H9 (cell line): Measurements from ENCODE around the gene TM9SF1. TPM values are rescaled to one million over a fixed set of nuclear protein-coding genes. Genes with fewer than 3 reads are reported as not detected.
"Not testable (repeated sequence)": the region's sequence is repeated elsewhere in the genome, so short reads cannot be mapped to it uniquely, and the experiment has no call there.

Experiments used
- DNase-seq: peaks from one replicate; pipeline ENCODE4 v3.0.0-alpha.2; 2017
- H2AFZ ChIP-seq: one replicate; pipeline ENCODE4 v1.6.1; 2013; ENCODE audit warnings: mild to moderate bottlenecking, low read length, control low read depth, moderate library complexity
- H2AK5ac ChIP-seq: 2 replicates; pipeline ENCODE4 v1.6.1; 2013; ENCODE audit warnings: low read length, control low read depth, mixed read lengths; ENCODE audit not compliant: insufficient read length
- H2BK120ac ChIP-seq: one replicate; pipeline ENCODE4 v1.6.1; 2013; ENCODE audit warnings: low read depth, mild to moderate bottlenecking, low read length, control low read depth, inconsistent platforms; ENCODE audit not compliant: poor library complexity, severe bottlenecking
- H2BK12ac ChIP-seq: 2 replicates; pipeline ENCODE4 v1.6.1; 2013; ENCODE audit warnings: low read length, control low read depth, mixed read lengths, low read depth; ENCODE audit not compliant: insufficient read length
- H2BK15ac ChIP-seq: 2 replicates; pipeline ENCODE4 v1.6.1; 2013; ENCODE audit warnings: low read depth, low read length, control low read depth
- H2BK20ac ChIP-seq: one replicate; pipeline ENCODE4 v1.6.1; 2013; ENCODE audit warnings: low read depth, mild to moderate bottlenecking, low read length, control low read depth, inconsistent platforms; ENCODE audit not compliant: poor library complexity, severe bottlenecking
- H2BK5ac ChIP-seq: 2 replicates; pipeline ENCODE4 v1.6.1; 2013; ENCODE audit warnings: low read length, control low read depth, mixed read lengths; ENCODE audit not compliant: insufficient read length
- H3K14ac ChIP-seq: 2 replicates; pipeline ENCODE4 v1.6.1; 2013; ENCODE audit warnings: low read length, control low read depth; ENCODE audit not compliant: insufficient read depth
- H3K18ac ChIP-seq: 2 replicates; pipeline ENCODE4 v1.6.1; 2013; ENCODE audit warnings: low read depth, mild to moderate bottlenecking, mixed read lengths, low read length, control low read depth; ENCODE audit not compliant: insufficient read length
- H3K23ac ChIP-seq: 2 replicates; pipeline ENCODE4 v1.6.1; 2013; ENCODE audit warnings: low read length, control low read depth, mixed read lengths, low read depth; ENCODE audit not compliant: insufficient read length
- H3K23me2 ChIP-seq: 2 replicates; pipeline ENCODE4 v1.6.1; 2013; ENCODE audit warnings: low read depth, mild to moderate bottlenecking, mixed read lengths, low read length, control low read depth; ENCODE audit not compliant: insufficient read length, poor library complexity, severe bottlenecking
- H3K27ac ChIP-seq: 2 replicates; pipeline ENCODE4 v1.5.1; 2013; ENCODE audit warnings: low read length, control low read depth, mixed read lengths, low read depth; ENCODE audit not compliant: insufficient read length
- H3K27me3 ChIP-seq: 2 replicates; pipeline ENCODE4 v1.6.1; 2013; ENCODE audit warnings: low read length, control low read depth, inconsistent platforms; ENCODE audit not compliant: insufficient read depth
- H3K4ac ChIP-seq: 2 replicates; pipeline ENCODE4 v1.6.1; 2013; ENCODE audit warnings: low read depth, mild to moderate bottlenecking, control low read depth, inconsistent platforms, low read length, moderate library complexity
- H3K4me1 ChIP-seq: 2 replicates; pipeline ENCODE4 v1.6.1; 2013; ENCODE audit warnings: low read length, control low read depth, inconsistent platforms; ENCODE audit not compliant: insufficient read depth
- H3K4me2 ChIP-seq: 2 replicates; pipeline ENCODE4 v1.6.1; 2013; ENCODE audit warnings: low read length, control low read depth, mixed read lengths; ENCODE audit not compliant: insufficient read length, insufficient read depth
- H3K56ac ChIP-seq: 2 replicates; pipeline ENCODE4 v1.6.1; 2013; ENCODE audit warnings: low read depth, mild to moderate bottlenecking, mixed read lengths, low read length, control low read depth; ENCODE audit not compliant: insufficient read length
- H3K79me1 ChIP-seq: 2 replicates; pipeline ENCODE4 v1.6.1; 2013; ENCODE audit warnings: low read depth, mild to moderate bottlenecking, moderate library complexity, low read length, control low read depth, inconsistent platforms; ENCODE audit not compliant: insufficient read depth, poor library complexity, severe bottlenecking
- H3K79me2 ChIP-seq: 2 replicates; pipeline ENCODE4 v1.6.1; 2013; ENCODE audit warnings: low read length, control low read depth, inconsistent platforms; ENCODE audit not compliant: insufficient read depth
- H3K9ac ChIP-seq: 2 replicates; pipeline ENCODE4 v1.6.1; 2013; ENCODE audit warnings: low read length, control low read depth, mixed read lengths; ENCODE audit not compliant: insufficient read length; ENCODE audit errors: extremely low read depth
- H3K9me3 ChIP-seq: one replicate; pipeline ENCODE4 v1.6.1; 2013; ENCODE audit warnings: low read depth, low read length, inconsistent platforms; ENCODE audit not compliant: control insufficient read depth
- H3T11ph ChIP-seq: one replicate; pipeline ENCODE4 v1.6.1; 2013; ENCODE audit warnings: mild to moderate bottlenecking, low read length, control low read depth, inconsistent platforms
- H4K20me1 ChIP-seq: one replicate; pipeline ENCODE4 v1.6.1; 2013; ENCODE audit not compliant: control insufficient read depth, insufficient read length, insufficient read depth
- H4K5ac ChIP-seq: 2 replicates; pipeline ENCODE4 v1.6.1; 2013; ENCODE audit warnings: low read depth, mild to moderate bottlenecking, mixed read lengths, low read length, control low read depth; ENCODE audit not compliant: insufficient read length
- H4K8ac ChIP-seq: replicated peaks from 2 replicates; pipeline ENCODE4 v1.6.1; 2013; ENCODE audit warnings: low read length, control low read depth, mixed read lengths, low read depth; ENCODE audit not compliant: insufficient read length
- H4K91ac ChIP-seq: 2 replicates; pipeline ENCODE4 v1.6.1; 2013; ENCODE audit warnings: low read depth, mild to moderate bottlenecking, moderate library complexity, mixed read lengths, low read length, control low read depth; ENCODE audit not compliant: insufficient read length
- H3K27ac Mint-ChIP-seq, 3 experiments: 2 replicates in 2 of 3; 3 replicates in 1 of 3; pipeline ENCODE4 v1.8.0; 2020 to 2021; ENCODE audit warnings: mixed read lengths in 3 of 3, mild to moderate bottlenecking in 1 of 3, moderate library complexity in 1 of 3
- H3K27me3 Mint-ChIP-seq: 2 replicates; pipeline ENCODE4 v1.8.0; 2021; ENCODE audit warnings: low read depth, mild to moderate bottlenecking, moderate library complexity, mixed read lengths
- H3K36me3 Mint-ChIP-seq, 3 experiments: 2 replicates in 2 of 3; 3 replicates in 1 of 3; pipeline ENCODE4 v1.8.0; 2020 to 2021; ENCODE audit warnings: low read depth in 3 of 3, mixed read lengths in 3 of 3; ENCODE audit not compliant: insufficient read depth in 1 of 3
- H3K4me1 Mint-ChIP-seq, 2 experiments: 2 replicates each; pipeline ENCODE4 v1.8.0; 2020; ENCODE audit warnings: mixed read lengths in 2 of 2
- H3K4me3 Mint-ChIP-seq, 2 experiments: 2 replicates in 1 of 2; 3 replicates in 1 of 2; pipeline ENCODE4 v1.8.0; 2020 to 2021; ENCODE audit warnings: mild to moderate bottlenecking in 2 of 2, mixed read lengths in 2 of 2, moderate library complexity in 1 of 2
- H3K9me3 Mint-ChIP-seq, 2 experiments: 2 replicates in 1 of 2; 3 replicates in 1 of 2; pipeline ENCODE4 v1.8.0; 2020; ENCODE audit warnings: mild to moderate bottlenecking in 2 of 2, mixed read lengths in 2 of 2, moderate library complexity in 1 of 2
- WGBS: extraction: QIAGEN DNeasy Blood & Tissue Kit; methylation state at CpG from one replicate; pipeline ENCODE4 v1.1.7; 2013; ENCODE audit warnings: missing lambda C conversion rate, low lambda C conversion rate, mixed read lengths; ENCODE audit not compliant: insufficient read length; ENCODE audit errors: extremely low coverage; 5-methylcytosine and 5-hydroxymethylcytosine counted together
- total RNA-seq: library from RNA; stranded (reverse); gene quantifications from 2 replicates; pipeline ENCODE4 v1.2.1, GENCODE V29; 2021
- TF ChIP-seq, protein P1 (sequence below): fragments of 200-600 bp; sonication (generic); conservative IDR thresholded peaks from 3 replicates; pipeline ENCODE4 v1.8.0; 2021; ENCODE audit warnings: antibody characterized with exemption, mild to moderate bottlenecking

The TM9SF1 gene
- total RNA-seq, 1 experiment from 2014 or later, result 31.6 TPM

DNA sequence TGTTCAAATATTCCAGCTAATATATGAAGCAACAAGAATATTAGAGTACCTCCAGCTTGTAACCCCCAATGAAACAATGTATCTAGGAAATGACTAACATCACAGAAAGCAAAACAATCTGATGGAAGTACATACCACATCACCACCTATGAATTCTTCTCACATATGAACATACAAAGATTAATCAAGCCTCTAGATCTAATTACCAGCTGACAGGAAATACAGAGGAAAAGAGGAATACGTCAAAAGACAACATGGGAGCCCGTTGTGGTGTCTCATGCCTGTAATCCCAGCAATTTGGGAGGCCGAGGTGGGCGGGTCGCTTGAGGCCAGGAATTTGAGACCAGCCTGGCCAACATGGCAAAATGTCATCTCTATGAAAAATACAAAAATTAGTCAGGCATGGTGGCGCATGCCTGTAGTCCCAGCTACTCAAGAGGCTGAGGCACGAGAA lies 29.4 kb upstream of the TM9SF1 start:
- Histone ChIP-seq H2BK12ac (no peak overlapping the region), H3K27ac (no peak overlapping the region)
- WGBS, result no CpG with 5 or more reads among the region's 7 CpGs

DNA sequence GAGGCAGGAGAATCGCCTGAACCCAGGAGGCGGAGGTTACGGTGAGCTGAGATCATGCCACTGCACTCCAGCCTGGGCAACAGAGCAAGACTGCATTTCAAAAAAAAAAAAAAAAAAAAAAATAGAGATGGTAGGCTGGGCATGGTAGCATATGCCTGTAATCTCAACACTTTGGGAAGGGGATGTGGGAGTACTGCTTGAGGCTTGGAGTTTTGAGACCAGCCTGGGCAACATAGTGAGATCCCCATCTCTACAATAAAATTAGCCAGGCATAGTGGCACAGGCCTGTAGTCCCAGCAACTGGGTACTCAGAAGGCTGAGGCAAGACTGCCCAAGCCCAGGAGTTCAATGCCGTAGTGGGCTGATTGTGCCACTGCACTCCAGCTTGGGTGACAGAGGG lies 27.7 kb upstream of the TM9SF1 start:
- H4K8ac ChIP-seq, DNase-seq, H3K9me3 ChIP-seq, H3K4ac ChIP-seq, H2AFZ ChIP-seq, H3K9me3 Mint-ChIP-seq, H2AK5ac ChIP-seq, H4K91ac ChIP-seq, H3K14ac ChIP-seq, H3K4me1 Mint-ChIP-seq, H2BK15ac ChIP-seq, H2BK12ac ChIP-seq, H3K27me3 Mint-ChIP-seq, H3T11ph ChIP-seq, H2BK20ac ChIP-seq, H3K18ac ChIP-seq, H3K56ac ChIP-seq, H3K4me3 Mint-ChIP-seq, H3K79me2 ChIP-seq, H3K9ac ChIP-seq, H3K23me2 ChIP-seq, H3K27me3 ChIP-seq, H3K4me1 ChIP-seq, H4K5ac ChIP-seq, H3K23ac ChIP-seq, H4K20me1 ChIP-seq, H3K27ac Mint-ChIP-seq, H3K27ac ChIP-seq, H2BK5ac ChIP-seq, H2BK120ac ChIP-seq, H3K4me2 ChIP-seq: not testable (repeated sequence)
- no CpG with 5 or more reads among the region's 4 CpGs for WGBS
- H3K36me3 Mint-ChIP-seq, result peaks cover 5 to 19% (median 13%) of the 10 kb centered on the region in 3 experiments; a peak in 5 of 7 replicates
- H3K79me1 ChIP-seq, result peaks cover 11% of the 10 kb centered on the region

More for the DNA sequence above, 29.4 kb upstream of the TM9SF1 start:
- Histone ChIP-seq H3K18ac (no peak overlapping the region), H2BK15ac (no peak overlapping the region), H2BK120ac (no peak overlapping the region), H3K4ac (no peak overlapping the region), H3K9me3 (no peaks in the 10 kb centered on the region), H3K23me2 (no peaks in the 10 kb centered on the region), H3K4me1 (no peaks in the 10 kb centered on the region), H3K14ac (no peak overlapping the region), H3K79me2 (peaks cover 5% of the 10 kb centered on the region; the same call in 1 of the 2 replicates), H3K4me2 (no peak overlapping the region), H4K5ac (no peak overlapping the region), H3K79me1 (peaks cover 15% of the 10 kb centered on the region), H2BK20ac (no peak overlapping the region), H2BK5ac (no peak overlapping the region), H3K56ac (no peak overlapping the region), H3K27me3 (no peaks in the 10 kb centered on the region), H3T11ph (no peak overlapping the region), H4K91ac (no peak overlapping the region), H4K20me1 (no peaks in the 10 kb centered on the region), H2AK5ac (no peak overlapping the region), H4K8ac (no peak overlapping the region), H2AFZ (no peak overlapping the region), H3K23ac (no peak overlapping the region), H3K9ac (no peak overlapping the region)
- no peak overlapping the region for H3K4me3 Mint-ChIP-seq
- no peaks in the 10 kb centered on the region for H3K4me1 Mint-ChIP-seq
- H3K27me3 Mint-ChIP-seq, result no peaks in the 10 kb centered on the region
- peaks cover 7 to 24% (median 18%) of the 10 kb centered on the region in 3 experiments; a peak in 6 of 7 replicates for H3K36me3 Mint-ChIP-seq
- peak overlapping the region in 1 of 3 experiments; percentile 65; a peak in 3 of 7 replicates for H3K27ac Mint-ChIP-seq
- TF ChIP-seq, protein P1, sequence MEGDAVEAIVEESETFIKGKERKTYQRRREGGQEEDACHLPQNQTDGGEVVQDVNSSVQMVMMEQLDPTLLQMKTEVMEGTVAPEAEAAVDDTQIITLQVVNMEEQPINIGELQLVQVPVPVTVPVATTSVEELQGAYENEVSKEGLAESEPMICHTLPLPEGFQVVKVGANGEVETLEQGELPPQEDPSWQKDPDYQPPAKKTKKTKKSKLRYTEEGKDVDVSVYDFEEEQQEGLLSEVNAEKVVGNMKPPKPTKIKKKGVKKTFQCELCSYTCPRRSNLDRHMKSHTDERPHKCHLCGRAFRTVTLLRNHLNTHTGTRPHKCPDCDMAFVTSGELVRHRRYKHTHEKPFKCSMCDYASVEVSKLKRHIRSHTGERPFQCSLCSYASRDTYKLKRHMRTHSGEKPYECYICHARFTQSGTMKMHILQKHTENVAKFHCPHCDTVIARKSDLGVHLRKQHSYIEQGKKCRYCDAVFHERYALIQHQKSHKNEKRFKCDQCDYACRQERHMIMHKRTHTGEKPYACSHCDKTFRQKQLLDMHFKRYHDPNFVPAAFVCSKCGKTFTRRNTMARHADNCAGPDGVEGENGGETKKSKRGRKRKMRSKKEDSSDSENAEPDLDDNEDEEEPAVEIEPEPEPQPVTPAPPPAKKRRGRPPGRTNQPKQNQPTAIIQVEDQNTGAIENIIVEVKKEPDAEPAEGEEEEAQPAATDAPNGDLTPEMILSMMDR, result no peak
- no peaks in the 10 kb centered on the region for H3K9me3 Mint-ChIP-seq
- no peak for DNase-seq
